ENCODE measurements around the gene TTC7B. TPM values are rescaled to one million over a fixed set of nuclear protein-coding genes. Genes with fewer than 3 reads are reported as not detected.

Gene TTC7B
- total and polyA plus RNA-seq, 2 of the 8 experiments (the other 6 are each of a cell fraction or from before 2014, with no cell fraction given) = 23.7 to 34.0 TPM

DNA sequence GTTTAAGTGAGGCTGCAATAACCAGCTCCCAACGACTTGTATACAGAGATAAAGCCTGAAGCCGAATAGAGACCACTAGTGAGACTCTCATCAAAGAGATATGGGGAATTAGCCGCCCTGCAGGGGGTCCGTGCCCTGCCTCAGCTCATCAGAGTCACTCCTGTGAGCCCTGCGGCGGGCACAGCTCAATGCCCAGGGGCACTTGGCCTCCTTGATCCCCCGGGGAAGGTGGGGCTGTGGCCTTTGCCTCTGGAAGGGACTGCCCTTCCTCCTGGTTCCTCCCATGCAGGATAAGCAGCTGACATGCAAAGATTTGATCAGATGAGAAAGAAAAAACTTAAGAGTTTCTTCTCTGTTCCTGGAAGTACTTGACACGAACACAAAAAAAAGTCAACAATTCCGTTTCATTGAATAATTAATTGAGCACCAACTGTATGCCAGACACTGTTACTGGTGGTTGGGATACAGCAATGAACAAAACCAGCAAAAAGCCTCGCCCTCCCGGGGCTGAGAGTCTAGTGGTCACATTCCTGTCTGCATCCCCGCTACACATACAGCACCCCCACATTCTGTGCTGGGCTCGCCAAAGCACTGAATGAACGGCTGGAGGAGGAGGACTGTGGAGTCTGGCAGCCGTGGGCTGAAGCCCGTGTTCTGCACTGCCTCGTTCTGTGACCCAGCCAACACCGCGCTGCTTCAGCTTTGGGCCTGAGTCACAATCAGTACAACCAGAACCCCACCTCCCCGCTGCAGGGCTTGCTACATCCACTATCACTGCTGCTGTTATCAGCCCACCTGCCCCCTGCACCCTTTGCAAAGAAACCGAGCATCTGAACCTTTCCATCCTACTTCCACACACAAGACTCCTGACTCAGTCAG lies 10.3 kb downstream of the TTC7B start:
- WGBS, 2 experiments (ENCODE audit: extremely low coverage in 1 of 2, insufficient coverage in 1 of 2, insufficient read length in 1 of 2, insufficient replicate concordance in 2 of 2, low coverage in 1 of 2, low lambda C conversion rate in 2 of 2, missing lambda C conversion rate in 1 of 2) = 89% methylated on average over 21 of the region's 21 CpGs; no CpG with 5 or more reads in 1 of the 2 experiments
- Histone ChIP-seq H3K56ac (replicated peaks; ENCODE audit: insufficient read length, low read depth, low read length) (no peak overlapping the region), H3K4me3 (ENCODE audit: extremely low read depth in 1 of 4, insufficient read depth in 2 of 4, low read depth in 3 of 4, low read length in 4 of 4) (no peak overlapping the region), H3K79me1 (ENCODE audit: low read depth, low read length) (peaks cover 7% of the 10 kb centered on the region; the same call in 1 of the 2 replicates), H2BK12ac (ENCODE audit: low read depth, low read length) (no peak overlapping the region), H3K9me3 (ENCODE audit: insufficient read depth in 2 of 2, low read depth in 1 of 2, low read length in 1 of 2) (no peaks in the 10 kb centered on the region), H2BK120ac (replicated peaks; ENCODE audit: low read depth, low read length) (no peak overlapping the region), H4K91ac (replicated peaks; ENCODE audit: insufficient read length, low read length) (no peak overlapping the region), H3K23ac (ENCODE audit: insufficient read length) (no peak overlapping the region), H2AFZ (ENCODE audit: low read length) (no peak overlapping the region), H3K4ac (replicated peaks; ENCODE audit: insufficient read length, low read depth, low read length) (no peak overlapping the region), H2AK5ac (ENCODE audit: low read depth, low read length) (no peak overlapping the region), H3K18ac (ENCODE audit: extremely low read depth, low read length) (no peak overlapping the region), H3K4me2 (ENCODE audit: insufficient read depth in 1 of 2, low read depth in 2 of 2, low read length in 2 of 2) (no peak overlapping the region), H2BK20ac (ENCODE audit: low read length) (no peak overlapping the region), H4K20me1 (replicated peaks in 1 of 2; ENCODE audit: control insufficient read depth in 1 of 2, insufficient read depth in 2 of 2, low read length in 2 of 2) (no peaks in the 10 kb centered on the region), H3K27ac (ENCODE audit: low read depth, low read length) (no peak overlapping the region), H3K9ac (replicated peaks in 1 of 4; ENCODE audit: extremely low read depth in 1 of 4, low read depth in 3 of 4, low read length in 3 of 4) (no peak overlapping the region), H3K27me3 (replicated peaks in 1 of 4; ENCODE audit: control insufficient read depth in 3 of 4, extremely low read depth in 1 of 4, insufficient read depth in 3 of 4, low read length in 3 of 4) (no peaks in the 10 kb centered on the region), H3K79me2 (ENCODE audit: control insufficient read depth in 1 of 2, insufficient read depth in 2 of 2, low read length in 2 of 2) (peaks cover 0 to 3% of the 10 kb centered on the region in 2 experiments; a peak in 1 of 4 replicates), H3K23me2 (ENCODE audit: low read depth, low read length) (no peaks in the 10 kb centered on the region), H4K8ac (ENCODE audit: extremely low read depth, insufficient read depth, low read length) (no peak overlapping the region; the same call in 1 of the 2 replicates), H3K14ac (ENCODE audit: insufficient read length) (no peak overlapping the region), H2BK15ac (ENCODE audit: low read length) (no peak overlapping the region), H3K4me1 (replicated peaks in 1 of 4; ENCODE audit: control insufficient read depth in 3 of 4, insufficient read depth in 4 of 4, low read length in 3 of 4) (peaks cover 0 to 8% (median 1%) of the 10 kb centered on the region in 4 experiments; a peak in 3 of 7 replicates), H2BK5ac (ENCODE audit: low read depth, low read length) (no peak overlapping the region), H4K5ac (ENCODE audit: insufficient read length, low read depth, low read length) (no peak overlapping the region), H3K36me3 (ENCODE audit: control insufficient read depth in 2 of 4, insufficient read depth in 4 of 4, low read length in 3 of 4) (no peaks in the 10 kb centered on the region)
- DNase-seq (ENCODE audit: low read depth in 1 of 2, low spot score in 2 of 2) (no peak), FAIRE-seq (no peak)
- ChIA-PET CTCF (ENCODE audit: partially characterized antibody) (interaction anchor here (1.2 to 3.1 kb wide), 3 partner anchors 11 to 47 kb away, joined by 3 to 13 read pairs (median 9); partner anchors contain the start of gene TTC7B), POLR2A (ENCODE audit: partially characterized antibody) (interaction anchor here (1.2 kb wide), 1 partner anchor 14 kb away, joined by 3 read pairs; no protein-coding TSS in a partner anchor)
- TF ChIP-seq EGR1 (IDR thresholded peaks at IDR 0.05; ENCODE audit: borderline replicate concordance, low read depth, low read length) (no peak), MAFK (IDR thresholded peaks at IDR 0.05; ENCODE audit: low read depth, low read length) (no peak), SRF (IDR thresholded peaks at IDR 0.05; ENCODE audit: low read depth, low read length) (no peak)
- TF ChIP-seq, protein P1, sequence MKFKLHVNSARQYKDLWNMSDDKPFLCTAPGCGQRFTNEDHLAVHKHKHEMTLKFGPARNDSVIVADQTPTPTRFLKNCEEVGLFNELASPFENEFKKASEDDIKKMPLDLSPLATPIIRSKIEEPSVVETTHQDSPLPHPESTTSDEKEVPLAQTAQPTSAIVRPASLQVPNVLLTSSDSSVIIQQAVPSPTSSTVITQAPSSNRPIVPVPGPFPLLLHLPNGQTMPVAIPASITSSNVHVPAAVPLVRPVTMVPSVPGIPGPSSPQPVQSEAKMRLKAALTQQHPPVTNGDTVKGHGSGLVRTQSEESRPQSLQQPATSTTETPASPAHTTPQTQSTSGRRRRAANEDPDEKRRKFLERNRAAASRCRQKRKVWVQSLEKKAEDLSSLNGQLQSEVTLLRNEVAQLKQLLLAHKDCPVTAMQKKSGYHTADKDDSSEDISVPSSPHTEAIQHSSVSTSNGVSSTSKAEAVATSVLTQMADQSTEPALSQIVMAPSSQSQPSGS (IDR thresholded peaks at IDR 0.05; ENCODE audit: low read length) = no peak
